ENCODE data around the gene HJURP.
A peak's percentile ranks its signal among the peaks of the same experiment; 100 is the strongest.

HJURP gene

GRCh38 chr2:233856184-233856583 is 1.8 kb upstream of the HJURP start:
- Histone ChIP-seq H3K27me3 (ENCODE audit: control insufficient read depth, low read length) (no peaks in the 10 kb centered on the region), H3K4me2 (ENCODE audit: low read length) (no peak overlapping the region), H3K27ac (ENCODE audit: low read depth, low read length) (no peak overlapping the region), H3F3A (ENCODE audit: control insufficient read depth, insufficient read depth) (no peaks in the 10 kb centered on the region), H3K9me3 (ENCODE audit: control insufficient read depth, insufficient read depth, low read length) (no peaks in the 10 kb centered on the region; the same call in 1 of the 2 replicates), H4K20me1 (ENCODE audit: control insufficient read depth, insufficient read depth, low read depth, low read length) (peaks cover 18% of the 10 kb centered on the region; the same call in 1 of the 2 replicates), H3K4me1 (ENCODE audit: control insufficient read depth, low read length) (peaks cover 28% of the 10 kb centered on the region), H3K79me2 (ENCODE audit: control insufficient read depth, low read length) (peaks cover 35% of the 10 kb centered on the region), H3K36me3 (ENCODE audit: control insufficient read depth, low read length) (peaks cover 31% of the 10 kb centered on the region), H3K9me2 (replicated peaks; ENCODE audit: control insufficient read depth, low read length) (no peaks in the 10 kb centered on the region), H3K4me3 (ENCODE audit: low read length) (no peak overlapping the region)
- TF ChIP-seq CTCF (IDR thresholded peaks at IDR 0.05; ENCODE audit: low read depth, low read length, poor library complexity, severe bottlenecking): no peak
- no peak for TF ChIP-seq EZH2phosphoT487 (IDR thresholded peaks at IDR 0.05; ENCODE audit: borderline replicate concordance, low read length)

- Histone ChIP-seq H3K4me3 (ENCODE audit: low read length) (peak overlapping the region; percentile 92; the same call in 1 of the 2 replicates), H3F3A (ENCODE audit: control insufficient read depth, insufficient read depth) (no peaks in the 10 kb centered on the region), H3K27ac (ENCODE audit: low read depth, low read length) (no peak overlapping the region)
Observed at GRCh38 chr2:233855345-233855744, 1.0 kb upstream of the HJURP start.

GRCh38 chr2:233853883-233854240 is 473 bp downstream of the HJURP start:
- peak overlapping the region; percentile 89 for H3K4me2 ChIP-seq (ENCODE audit: low read length)
- H3K36me3 ChIP-seq (ENCODE audit: control insufficient read depth, low read length): peaks cover 54% of the 10 kb centered on the region
- peak overlapping the region; percentile 92 for H3K4me3 ChIP-seq (ENCODE audit: low read length)
- H3K9me2 ChIP-seq (replicated peaks; ENCODE audit: control insufficient read depth, low read length): no peaks in the 10 kb centered on the region
- no peaks in the 10 kb centered on the region; the same call in 1 of the 2 replicates for H3K9me3 ChIP-seq (ENCODE audit: control insufficient read depth, insufficient read depth, low read length)
- peaks cover 58% of the 10 kb centered on the region for H3K79me2 ChIP-seq (ENCODE audit: control insufficient read depth, low read length)
- TF ChIP-seq EZH2phosphoT487 (IDR thresholded peaks at IDR 0.05; ENCODE audit: borderline replicate concordance, low read length): no peak
- TF ChIP-seq CTCF (IDR thresholded peaks at IDR 0.05; ENCODE audit: low read depth, low read length, poor library complexity, severe bottlenecking): no peak
- no peaks in the 10 kb centered on the region for H3F3A ChIP-seq (ENCODE audit: control insufficient read depth, insufficient read depth)
- H3K27me3 ChIP-seq (ENCODE audit: control insufficient read depth, low read length): no peaks in the 10 kb centered on the region
- peaks cover 20% of the 10 kb centered on the region for H4K20me1 ChIP-seq (ENCODE audit: control insufficient read depth, insufficient read depth, low read depth, low read length)
- peak overlapping the region; percentile 72 for H3K27ac ChIP-seq (ENCODE audit: low read depth, low read length)
- H3K4me1 ChIP-seq (ENCODE audit: control insufficient read depth, low read length): peaks cover 28% of the 10 kb centered on the region

More at GRCh38 chr2:233855345-233855744, 1.0 kb upstream of the HJURP start:
- peaks cover 28% of the 10 kb centered on the region for H3K4me1 ChIP-seq (ENCODE audit: control insufficient read depth, low read length)
- no peaks in the 10 kb centered on the region for H3K27me3 ChIP-seq (ENCODE audit: control insufficient read depth, low read length)
- H3K79me2 ChIP-seq (ENCODE audit: control insufficient read depth, low read length): peaks cover 43% of the 10 kb centered on the region
- H3K36me3 ChIP-seq (ENCODE audit: control insufficient read depth, low read length): peaks cover 39% of the 10 kb centered on the region
- no peaks in the 10 kb centered on the region for H3K9me2 ChIP-seq (replicated peaks; ENCODE audit: control insufficient read depth, low read length)
- H3K9me3 ChIP-seq (ENCODE audit: control insufficient read depth, insufficient read depth, low read length): no peaks in the 10 kb centered on the region; the same call in 1 of the 2 replicates
- no peak for TF ChIP-seq CTCF (IDR thresholded peaks at IDR 0.05; ENCODE audit: low read depth, low read length, poor library complexity, severe bottlenecking)
- no peak for TF ChIP-seq EZH2phosphoT487 (IDR thresholded peaks at IDR 0.05; ENCODE audit: borderline replicate concordance, low read length)
- peak overlapping the region; percentile 89 for H3K4me2 ChIP-seq (ENCODE audit: low read length)
- H4K20me1 ChIP-seq (ENCODE audit: control insufficient read depth, insufficient read depth, low read depth, low read length): peaks cover 18% of the 10 kb centered on the region; the same call in 1 of the 2 replicates

Data from DOHH2 (cell line).